IMR-90 (cell line): ENCODE data around the gene DACH1. TPM values are rescaled to one million over a fixed set of nuclear protein-coding genes. Genes with fewer than 3 reads are reported as not detected.

Experiments used
- ATAC-seq: fragments of 200-7000 bp; cut with Tn5 transposase; 2 replicates; pipeline ENCODE4 v1.9.1; 2020; ENCODE audit warnings: low read depth, mild to moderate bottlenecking, moderate library complexity
- BruUV-seq: library from RNA; stranded (reverse); fragments of 400-500 nt; replicated peaks from 2 replicates; lab custom pipeline; 2021; lab: Mats Ljungman, UMichigan
- CTCF ChIA-PET: fragments of 300-600 bp; formaldehyde crosslinking; extraction: SDS; loops from one replicate; lab custom pipeline; 2021; ENCODE audit warnings: antibody characterized with exemption; lab: Yijun Ruan, JAX
- POLR2A ChIA-PET: fragments of 300-600 bp; sonication (Branson Sonifier 250); formaldehyde crosslinking; loops from one replicate; lab custom pipeline; 2022; ENCODE audit warnings: antibody characterized with exemption; ENCODE audit not compliant: unreplicated experiment; lab: Charles Lee
- DNase-seq: peaks from one replicate; pipeline ENCODE4 v3.0.0; 2013
- H2AFZ ChIP-seq: replicated peaks from 2 replicates; pipeline ENCODE3; 2013; ENCODE audit warnings: low read length, mild to moderate bottlenecking; ENCODE audit not compliant: poor library complexity
- H2AK5ac ChIP-seq: 2 replicates; pipeline ENCODE4 v1.6.1; 2013; ENCODE audit warnings: low read depth, low read length, inconsistent platforms
- H2AK9ac ChIP-seq: replicated peaks from 2 replicates; pipeline ENCODE3; 2013; ENCODE audit warnings: mild to moderate bottlenecking, low read depth, low read length, moderate library complexity; ENCODE audit not compliant: poor library complexity
- H2BK120ac ChIP-seq: 2 replicates; pipeline ENCODE4 v1.6.1; 2013; ENCODE audit warnings: low read depth, low read length, inconsistent platforms
- H2BK15ac ChIP-seq: 3 replicates; pipeline ENCODE4 v1.6.1; 2013; ENCODE audit warnings: low read depth, low read length, inconsistent platforms
- H2BK20ac ChIP-seq: 2 replicates; pipeline ENCODE4 v1.6.1; 2013; ENCODE audit warnings: low read depth, mild to moderate bottlenecking, inconsistent platforms, low read length, moderate library complexity
- H2BK5ac ChIP-seq: 2 replicates; pipeline ENCODE4 v1.6.1; 2013; ENCODE audit warnings: mild to moderate bottlenecking, low read depth, low read length, inconsistent platforms; ENCODE audit not compliant: poor library complexity, severe bottlenecking
- H3K14ac ChIP-seq: replicated peaks from 2 replicates; pipeline ENCODE4 v1.6.1; 2013; ENCODE audit warnings: low read depth, low read length, inconsistent platforms
- H3K18ac ChIP-seq: 2 replicates; pipeline ENCODE4 v1.6.1; 2013; ENCODE audit warnings: low read depth, low read length, control low read depth
- H3K23ac ChIP-seq: 2 replicates; pipeline ENCODE4 v1.6.1; 2013; ENCODE audit warnings: low read depth, low read length, inconsistent platforms
- H3K27ac ChIP-seq: 2 replicates; pipeline ENCODE4 v1.5.1; 2013; ENCODE audit warnings: mild to moderate bottlenecking, control low read depth, low read length; ENCODE audit not compliant: insufficient read depth
- H3K27me3 ChIP-seq: 2 replicates; pipeline ENCODE4 v1.6.1; 2013; ENCODE audit warnings: low read length; ENCODE audit not compliant: control insufficient read depth, insufficient read depth
- H3K36me3 ChIP-seq: 2 replicates; pipeline ENCODE4 v1.6.1; 2013; ENCODE audit warnings: low read length, mixed read lengths; ENCODE audit not compliant: control insufficient read depth, insufficient read depth
- H3K4ac ChIP-seq: 2 replicates; pipeline ENCODE4 v1.6.1; 2013; ENCODE audit warnings: low read depth, low read length, inconsistent platforms
- H3K4me1 ChIP-seq: 2 replicates; pipeline ENCODE4 v1.6.1; 2013; ENCODE audit warnings: low read length, mixed read lengths; ENCODE audit not compliant: control insufficient read depth, insufficient read depth
- H3K4me2 ChIP-seq: 2 replicates; pipeline ENCODE4 v1.6.1; 2013; ENCODE audit warnings: low read depth, mild to moderate bottlenecking, control low read depth, low read length, moderate library complexity
- H3K4me3 ChIP-seq: 2 replicates; pipeline ENCODE4 v1.5.1; 2013; ENCODE audit warnings: low read depth, mild to moderate bottlenecking, control low read depth, low read length, moderate library complexity; ENCODE audit not compliant: insufficient read depth
- H3K56ac ChIP-seq: 2 replicates; pipeline ENCODE4 v1.6.1; 2013; ENCODE audit warnings: low read length, inconsistent platforms; ENCODE audit not compliant: insufficient read depth; ENCODE audit errors: extremely low read depth
- H3K79me1 ChIP-seq, 2 experiments: 2 replicates each; pipeline ENCODE4 v1.6.1; 2013; ENCODE audit warnings: low read length in 2 of 2, inconsistent platforms in 1 of 2, low read depth in 1 of 2
- H3K9ac ChIP-seq: 2 replicates; pipeline ENCODE4 v1.6.1; 2013; ENCODE audit warnings: low read depth, low read length, control low read depth
- H3K9me1 ChIP-seq: 2 replicates; pipeline ENCODE4 v1.6.1; 2013; ENCODE audit warnings: low read length, inconsistent platforms; ENCODE audit not compliant: insufficient read depth
- H3K9me3 ChIP-seq: 2 replicates; pipeline ENCODE4 v1.6.1; 2013; ENCODE audit warnings: low read length; ENCODE audit not compliant: control insufficient read depth, insufficient read depth
- H4K20me1 ChIP-seq: 2 replicates; pipeline ENCODE4 v1.6.1; 2013; ENCODE audit warnings: low read length, inconsistent platforms; ENCODE audit not compliant: insufficient read depth
- H4K5ac ChIP-seq: 2 replicates; pipeline ENCODE4 v1.6.1; 2013; ENCODE audit warnings: mild to moderate bottlenecking, low read depth, low read length, control low read depth
- H4K8ac ChIP-seq, 2 experiments: 2 replicates each; pipeline ENCODE4 v1.6.1; 2013; ENCODE audit warnings: low read depth in 2 of 2, low read length in 2 of 2, control low read depth in 1 of 2, inconsistent platforms in 1 of 2
- H4K91ac ChIP-seq: 2 replicates; pipeline ENCODE4 v1.6.1; 2013; ENCODE audit warnings: low read depth, low read length, inconsistent platforms; ENCODE audit not compliant: insufficient read depth
- BHLHE40 ChIP-seq: fragments of 150-350 bp; IDR thresholded peaks from 2 replicates; pipeline ENCODE4 v1.6.1; 2016; ENCODE audit warnings: mild to moderate bottlenecking, low read depth, low read length
- ELK1 ChIP-seq: fragments of 150-350 bp; IDR thresholded peaks from 2 replicates; pipeline ENCODE4 v1.6.1; 2016; ENCODE audit warnings: low read depth, mild to moderate bottlenecking, low read length, moderate library complexity, borderline replicate concordance
- FOS ChIP-seq: fragments of 150-350 bp; IDR thresholded peaks from 2 replicates; pipeline ENCODE4 v1.6.1; 2016; ENCODE audit warnings: low read depth, low read length
- MAFK ChIP-seq: IDR thresholded peaks from 2 replicates; pipeline ENCODE4 v1.6.1; 2012; ENCODE audit warnings: low read depth, low read length, improper control_type of control experiment
- MAZ ChIP-seq: IDR thresholded peaks from 2 replicates; pipeline ENCODE4 v1.6.1; 2012; ENCODE audit warnings: low read depth, mild to moderate bottlenecking, low read length, improper control_type of control experiment, moderate library complexity, borderline replicate concordance
- SMC3 ChIP-seq: fragments of 150-350 bp; IDR thresholded peaks from 2 replicates; pipeline ENCODE4 v1.6.1; 2016; ENCODE audit warnings: low read depth, mild to moderate bottlenecking, antibody characterized with exemption, low read length, moderate library complexity
- WGBS, 2 experiments: methylation state at CpG; one replicate each; pipeline versions ENCODE4 v1.1.5 to v1.1.7; 2013; ENCODE audit warnings: missing lambda C conversion rate in 2 of 2; ENCODE audit not compliant: insufficient read length in 1 of 2; ENCODE audit errors: extremely low coverage in 2 of 2; 5-methylcytosine and 5-hydroxymethylcytosine counted together
- dilution Hi-C: fragments of 300-500 bp; cut with HindIII; formaldehyde crosslinking; loops from one replicate; pipeline ENCODE4 v1.14.3; 2018; ENCODE audit warnings: low sequenced_read_pairs; ENCODE audit not compliant: unreplicated experiment
- in situ Hi-C: fragments of 300-500 bp; cut with MboI; formaldehyde crosslinking; loops from 3 replicates; pipeline ENCODE4 v1.14.3; 2019; ENCODE audit warnings: low sequenced_read_pairs, inconsistent platforms, mixed read lengths
- intact Hi-C: fragments of 100-400 bp; cut with micrococcal nuclease; formaldehyde crosslinking; loops from 2 replicates; pipeline ENCODE4 v1.10.0; 2022
- polyA plus RNA-seq, 3 experiments: library from polyadenylated mRNA; depleted of rRNA; stranded (reverse); fragments of >200 nt; gene quantifications; 2 replicates each; pipeline ENCODE4 v1.2.3, GENCODE V29; 2012; ENCODE audit warnings: low replicate concordance in 1 of 3
- total RNA-seq: library from RNA; depleted of rRNA; stranded (reverse); fragments of >200 nt; gene quantifications from 2 replicates; pipeline ENCODE4 v1.2.3, GENCODE V29; 2012

The DACH1 gene
- total and polyA plus RNA-seq, 2 of the 4 experiments (the other 2 are of a cell fraction) = not detected

- H4K91ac ChIP-seq = no peak overlapping the region
- H3K14ac ChIP-seq = no peak overlapping the region
- no peak overlapping the region for H4K8ac ChIP-seq
- no peak overlapping the region for H3K4me2 ChIP-seq
- H3K4me1 ChIP-seq = no peaks in the 10 kb centered on the region
- no peak overlapping the region for H2AK9ac ChIP-seq
- dilution Hi-C loops (no loop called here), in situ Hi-C loops (no loop called here), intact Hi-C loops (no loop called here)
- CTCF ChIA-PET = no interaction called here
- DNase-seq (no peak), ATAC-seq (no peak)
- no TSS peak for BruUV-seq
- no peak overlapping the region for H2AFZ ChIP-seq
- no peaks in the 10 kb centered on the region for H3K9me3 ChIP-seq
- H4K5ac ChIP-seq = no peak overlapping the region
- H3K23ac ChIP-seq = no peak overlapping the region
- no peaks in the 10 kb centered on the region for H3K27me3 ChIP-seq
- H2BK20ac ChIP-seq = no peak overlapping the region
- no peaks in the 10 kb centered on the region for H4K20me1 ChIP-seq
- H2AK5ac ChIP-seq = no peak overlapping the region
- no peak overlapping the region for H2BK120ac ChIP-seq
- no peak overlapping the region for H3K4me3 ChIP-seq
- H2BK15ac ChIP-seq = no peak overlapping the region
- no peaks in the 10 kb centered on the region for H3K9me1 ChIP-seq
- TF ChIP-seq ELK1 (no peak), SMC3 (no peak), MAZ (no peak), FOS (no peak), BHLHE40 (no peak), MAFK (no peak)
- H3K56ac ChIP-seq = no peak overlapping the region
- no peak overlapping the region for H3K27ac ChIP-seq
- POLR2A ChIA-PET = no interaction called here
- H3K79me1 ChIP-seq = no peaks in the 10 kb centered on the region
- H3K9ac ChIP-seq = no peak overlapping the region
- no peak overlapping the region for H2BK5ac ChIP-seq
- no peaks in the 10 kb centered on the region for H3K36me3 ChIP-seq
- 80% methylated on average over 2 of the region's 3 CpGs; no CpG with 5 or more reads in 1 of the 2 experiments for WGBS, 2 experiments
- no peak overlapping the region for H3K4ac ChIP-seq
- H3K18ac ChIP-seq = no peak overlapping the region
These were observed 13.3 kb downstream of the DACH1 start for GRCh38 chr13:71853725-71854124.
